A549 treated with GW870086 at 1 μM for 4 hours (cell line): ENCODE results near the gene SLC45A1. TPM values are rescaled to one million over a fixed set of nuclear protein-coding genes. Genes with fewer than 3 reads are reported as not detected.

Experiments
- total RNA-seq: library from RNA; stranded (reverse); fragments of 200-300 nt; extraction: Qiagen RNA extraction; gene quantifications from 5 replicates; pipeline ENCODE4 v1.2.3, GENCODE V29; 2022; ENCODE audit warnings: low read depth

Gene SLC45A1
- 5.2 to 7.2 TPM (median 7.0 TPM) in 5 replicates for total RNA-seq

DNA sequence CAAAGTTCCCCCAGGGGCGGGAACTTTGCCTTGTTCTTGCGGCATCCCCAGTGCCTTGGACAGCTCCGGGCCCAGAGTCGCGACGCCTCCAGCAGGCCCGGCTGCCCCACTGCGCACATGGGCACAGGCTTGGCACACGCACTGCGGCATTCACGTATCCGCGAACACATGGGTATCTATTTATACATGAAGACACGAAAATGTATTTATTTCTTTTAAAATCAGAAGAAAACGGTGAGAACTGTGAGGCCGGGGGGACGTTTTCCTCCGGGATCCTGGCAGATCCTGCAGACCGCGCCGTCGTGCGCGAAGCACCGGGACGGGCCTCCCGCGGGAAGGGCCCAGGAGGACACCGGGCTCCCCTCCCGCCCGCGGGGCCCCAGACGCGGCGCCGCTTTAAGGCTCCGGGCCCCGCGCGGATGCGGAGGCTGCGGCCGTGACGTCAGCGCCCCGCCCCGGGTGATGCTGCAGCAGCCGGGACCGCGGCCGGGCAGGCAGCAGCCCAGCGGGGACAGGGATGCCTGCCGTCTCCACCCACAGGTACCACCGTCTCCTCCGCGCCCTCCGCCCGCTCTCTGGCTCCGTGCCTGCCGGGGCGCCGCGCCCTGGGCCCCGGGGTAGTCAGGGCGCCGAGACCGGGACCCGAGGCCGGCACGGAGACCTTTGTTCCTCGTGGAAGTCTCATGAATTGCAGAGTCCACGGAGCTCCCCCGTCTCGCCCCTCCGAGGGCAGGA, at the start of gene SLC45A1:
TSS of gene SLC45A1 (plus strand) at position 468 of the 735 bp plus-strand sequence. CDS start 6,216 bp downstream, outside the sequence.

